CD4-positive, alpha-beta T cell treated with Interferon gamma for 1 hour (primary cell): ENCODE results near the gene TCF7L1.
"Not testable (repeated sequence)": the region's sequence is repeated elsewhere in the genome, so short reads cannot be mapped to it uniquely, and the experiment has no call there.

Experiments
- DNase-seq: peaks from one replicate; pipeline ENCODE4 v3.0.0-alpha.2; 2020

TCF7L1 gene

GRCh38 chr2:85185431-85185940 lies 52.3 kb downstream of the TCF7L1 start:
- no peak for DNase-seq

GRCh38 chr2:85187069-85187468 lies 53.9 kb downstream of the TCF7L1 start:
- no peak for DNase-seq

- DNase-seq: no peak
These were observed 55.7 kb downstream of the TCF7L1 start for GRCh38 chr2:85188852-85189251.

- DNase-seq: no peak
These were observed 56.5 kb downstream of the TCF7L1 start for GRCh38 chr2:85189606-85190270.

GRCh38 chr2:85191157-85191556 lies 58.0 kb downstream of the TCF7L1 start:
- DNase-seq: no peak

- DNase-seq: no peak
These were observed 61.7 kb downstream of the TCF7L1 start for GRCh38 chr2:85194780-85195480.

GRCh38 chr2:85195956-85196355 lies 62.8 kb downstream of the TCF7L1 start:
- no peak for DNase-seq

- no peak for DNase-seq
These were observed 66.5 kb downstream of the TCF7L1 start for GRCh38 chr2:85199698-85200097.

- no peak for DNase-seq
These were observed 76.7 kb downstream of the TCF7L1 start for GRCh38 chr2:85209887-85210286.

GRCh38 chr2:85210511-85210910 lies 77.3 kb downstream of the TCF7L1 start:
- DNase-seq: no peak

- not testable (repeated sequence) for DNase-seq
These were observed 78.4 kb downstream of the TCF7L1 start for GRCh38 chr2:85211606-85212005.

- no peak for DNase-seq
These were observed 79.6 kb downstream of the TCF7L1 start for GRCh38 chr2:85212841-85213240.

- DNase-seq: no peak
These were observed 80.2 kb downstream of the TCF7L1 start for GRCh38 chr2:85213404-85213803.

GRCh38 chr2:85213901-85214512 lies 80.8 kb downstream of the TCF7L1 start:
- no peak for DNase-seq

- no peak for DNase-seq
These were observed 81.9 kb downstream of the TCF7L1 start for GRCh38 chr2:85215081-85215447.

- no peak for DNase-seq
These were observed 82.5 kb downstream of the TCF7L1 start for GRCh38 chr2:85215448-85216401.

GRCh38 chr2:85216927-85217326 lies 83.7 kb downstream of the TCF7L1 start:
- DNase-seq: no peak

- DNase-seq: no peak
These were observed 88.0 kb downstream of the TCF7L1 start for GRCh38 chr2:85221067-85221691.

GRCh38 chr2:85222792-85223191 lies 89.6 kb downstream of the TCF7L1 start:
- DNase-seq: no peak

GRCh38 chr2:85226783-85227182 lies 93.6 kb downstream of the TCF7L1 start:
- no peak for DNase-seq

GRCh38 chr2:85230679-85231467 lies 97.7 kb downstream of the TCF7L1 start:
- no peak for DNase-seq

- no peak for DNase-seq
These were observed 98.2 kb downstream of the TCF7L1 start for GRCh38 chr2:85231468-85231805.
